ENCODE results near the gene PCED1B.

DNA sequence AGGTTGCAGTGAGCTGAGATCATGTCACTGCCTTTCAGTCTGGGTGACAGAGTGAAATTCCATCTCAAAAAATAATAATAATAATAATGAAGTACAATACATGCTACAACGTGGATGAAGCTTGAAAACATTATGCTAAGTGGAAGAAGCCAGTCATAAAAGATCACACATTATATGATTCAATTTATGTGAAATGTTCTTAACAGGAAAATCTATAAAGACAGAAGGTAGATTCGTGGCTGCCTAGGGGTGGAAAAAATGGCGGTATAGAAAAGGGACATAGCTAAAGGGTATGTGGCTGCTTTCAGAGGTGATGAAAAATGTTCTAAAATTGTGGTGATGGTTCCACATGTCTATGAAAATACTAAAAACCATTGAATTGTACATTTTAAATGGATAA is 41.3 kb downstream of the PCED1B start:
- TF ChIP-seq, protein P1, sequence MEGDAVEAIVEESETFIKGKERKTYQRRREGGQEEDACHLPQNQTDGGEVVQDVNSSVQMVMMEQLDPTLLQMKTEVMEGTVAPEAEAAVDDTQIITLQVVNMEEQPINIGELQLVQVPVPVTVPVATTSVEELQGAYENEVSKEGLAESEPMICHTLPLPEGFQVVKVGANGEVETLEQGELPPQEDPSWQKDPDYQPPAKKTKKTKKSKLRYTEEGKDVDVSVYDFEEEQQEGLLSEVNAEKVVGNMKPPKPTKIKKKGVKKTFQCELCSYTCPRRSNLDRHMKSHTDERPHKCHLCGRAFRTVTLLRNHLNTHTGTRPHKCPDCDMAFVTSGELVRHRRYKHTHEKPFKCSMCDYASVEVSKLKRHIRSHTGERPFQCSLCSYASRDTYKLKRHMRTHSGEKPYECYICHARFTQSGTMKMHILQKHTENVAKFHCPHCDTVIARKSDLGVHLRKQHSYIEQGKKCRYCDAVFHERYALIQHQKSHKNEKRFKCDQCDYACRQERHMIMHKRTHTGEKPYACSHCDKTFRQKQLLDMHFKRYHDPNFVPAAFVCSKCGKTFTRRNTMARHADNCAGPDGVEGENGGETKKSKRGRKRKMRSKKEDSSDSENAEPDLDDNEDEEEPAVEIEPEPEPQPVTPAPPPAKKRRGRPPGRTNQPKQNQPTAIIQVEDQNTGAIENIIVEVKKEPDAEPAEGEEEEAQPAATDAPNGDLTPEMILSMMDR (IDR thresholded peaks at IDR 0.05) = no peak
- no peak for TF ChIP-seq POLR2A (IDR thresholded peaks at IDR 0.05)
